ENCODE data around the gene PTPRR. TPM values are rescaled to one million over a fixed set of nuclear protein-coding genes. Genes with fewer than 3 reads are reported as not detected.
A peak's percentile ranks its signal among the peaks of the same experiment; 100 is the strongest.

Gene PTPRR
- total and polyA plus RNA-seq, 11 donors, result 0.21 to 1.0 (median 0.40) TPM; not detected in 1

- Histone ChIP-seq H3K4me1 (peaks cover 0 to 26% (median 6%) of the 10 kb centered on the region in 12 donors), H3K4me3 (no peak overlapping the region), H3K27me3 (no peaks in the 10 kb centered on the region), H3K27ac (peak overlapping the region in 4 of 12 donors; percentile 6 to 48 (median 41)), H3K36me3 (no peaks in the 10 kb centered on the region), H3K9me3 (no peaks in the 10 kb centered on the region)
- intact Hi-C loops (cut with DNase I), result loop anchor here in 2 of 10 donors (5.0 to 10.0 kb wide), 2 partner anchors 55 to 58 kb away; no protein-coding TSS in a partner anchor
- ATAC-seq (no peak), DNase-seq (no peak)
- no peak for TF ChIP-seq POLR2A (IDR thresholded peaks at IDR 0.05)
- TF ChIP-seq CTCF (IDR thresholded peaks at IDR 0.05), result no peak
- WGBS, 4 donors, result 94 to 99% (median 98%) methylated on average over 5 of the region's 5 CpGs
Measured at GRCh38 chr12:70660002-70660604, 260.4 kb downstream of the PTPRR start.

DNA sequence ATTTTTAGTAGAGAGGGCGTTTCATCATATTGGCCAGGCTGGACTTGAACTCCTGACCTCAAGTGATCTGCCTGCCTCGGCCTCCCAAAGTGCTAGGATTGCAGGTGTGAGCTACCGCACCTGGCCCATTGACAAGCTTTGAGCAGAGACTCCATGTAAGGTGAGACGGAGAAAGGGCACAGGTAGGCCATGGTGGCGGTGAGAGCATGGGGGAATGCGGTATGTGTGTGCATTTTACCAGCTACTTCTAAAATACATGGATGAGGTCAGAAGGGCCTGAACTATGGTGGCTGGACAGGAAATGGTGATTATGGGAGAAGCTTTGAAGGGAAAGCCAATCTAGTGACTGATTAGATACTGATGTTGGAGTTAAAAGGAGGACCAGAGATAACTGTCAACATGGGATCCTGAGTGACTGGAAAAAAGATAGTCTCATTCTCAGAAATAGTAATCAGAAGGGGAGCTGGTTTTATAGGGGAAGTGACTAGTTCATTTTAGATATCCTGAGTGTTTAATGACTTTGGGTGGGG is 261.4 kb downstream of the PTPRR start:
- intact Hi-C loops (cut with DNase I), result no loop called here
- no peak for TF ChIP-seq CTCF (IDR thresholded peaks at IDR 0.05)
- no peak for TF ChIP-seq POLR2A (IDR thresholded peaks at IDR 0.05)
- H3K9me3 ChIP-seq, result no peaks in the 10 kb centered on the region
- H3K4me1 ChIP-seq, result peaks cover 0 to 21% (median 6%) of the 10 kb centered on the region in 12 donors
- no peak overlapping the region for H3K4me3 ChIP-seq
- 90 to 98% (median 91%) methylated on average over 6 of the region's 6 CpGs for WGBS, 4 donors
- no peak for ATAC-seq
- no peaks in the 10 kb centered on the region for H3K36me3 ChIP-seq
- no peak for DNase-seq
- H3K27ac ChIP-seq, result no peak overlapping the region
- no peaks in the 10 kb centered on the region for H3K27me3 ChIP-seq

GRCh38 chr12:70657616-70658286 is 262.8 kb downstream of the PTPRR start:
- ATAC-seq, result no peak
- no peaks in the 10 kb centered on the region for H3K9me3 ChIP-seq
- WGBS, 4 donors, result 67 to 82% (median 75%) methylated on average over 4 of the region's 4 CpGs

More at GRCh38 chr12:70657616-70658286, 262.8 kb downstream of the PTPRR start:
- intact Hi-C loops (cut with DNase I), result no loop called here
- H3K27me3 ChIP-seq, result no peaks in the 10 kb centered on the region
- peaks cover 0 to 21% (median 6%) of the 10 kb centered on the region in 12 donors for H3K4me1 ChIP-seq
- TF ChIP-seq CTCF (IDR thresholded peaks at IDR 0.05) (no peak), POLR2A (IDR thresholded peaks at IDR 0.05) (no peak)
- H3K4me3 ChIP-seq, result no peak overlapping the region
- no peaks in the 10 kb centered on the region for H3K36me3 ChIP-seq
- no peak overlapping the region for H3K27ac ChIP-seq
- no peak for DNase-seq

Data from heart left ventricle (tissue), 16 donors.